Tibial nerve (tissue), 4 donors: ENCODE measurements around the gene SLX4IP. TPM values are rescaled to one million over a fixed set of nuclear protein-coding genes. Genes with fewer than 3 reads are reported as not detected.

ENCODE experiments used
- DNase-seq, 2 donors: peaks; one replicate each; pipeline ENCODE4 v3.0.0-alpha.2; 2019; ENCODE audit warnings: low spot score in 2 of 2
- H3K27ac ChIP-seq, 4 donors: fragments of 200-600 bp; sonication (generic) in 3 of 4; one replicate each; pipeline ENCODE4 v1.5.1; 2017 to 2019; ENCODE audit warnings: mild to moderate bottlenecking in 1 of 4
- H3K27me3 ChIP-seq, 2 donors: fragments of 200-600 bp; sonication (generic) in 1 of 2; one replicate each; pipeline versions ENCODE4 v1.5.1 to v1.6.0; 2017 to 2019
- H3K36me3 ChIP-seq, 3 donors: fragments of 200-600 bp; sonication (generic); one replicate each; pipeline ENCODE4 v1.5.1; 2018 to 2019
- H3K4me1 ChIP-seq, 4 donors: fragments of 200-600 bp; sonication (generic) in 3 of 4; one replicate each; pipeline ENCODE4 v1.5.1; 2017 to 2019
- H3K4me3 ChIP-seq, 4 donors: fragments of 200-600 bp; sonication (generic) in 3 of 4; one replicate each; pipeline ENCODE4 v1.5.1; 2017 to 2019; ENCODE audit warnings: mild to moderate bottlenecking in 1 of 4, moderate library complexity in 1 of 4
- H3K9me3 ChIP-seq, 4 donors: fragments of 200-600 bp; sonication (generic) in 3 of 4; one replicate each; pipeline ENCODE4 v1.5.1; 2017 to 2019
- CTCF ChIP-seq, 5 experiments: fragments of 200-600 bp in 3 of 5; fragments of 450-650 bp in 2 of 5; sonication (generic) in 3 of 5; IDR thresholded peaks; one replicate each; pipeline ENCODE4 v1.5.1; 2016 to 2019; ENCODE audit warnings: antibody characterized with exemption in 5 of 5, mild to moderate bottlenecking in 3 of 5, moderate library complexity in 2 of 5
- EP300 ChIP-seq, 2 donors: sonication (generic); formaldehyde crosslinking; IDR thresholded peaks; one replicate each; pipeline ENCODE4 v1.6.1; 2017; ENCODE audit warnings: antibody characterized with exemption in 2 of 2, mild to moderate bottlenecking in 1 of 2
- POLR2A ChIP-seq, 2 donors: fragments of 450-650 bp; IDR thresholded peaks; one replicate each; pipeline ENCODE4 v1.6.1; 2017; ENCODE audit warnings: antibody characterized with exemption in 2 of 2, mild to moderate bottlenecking in 2 of 2, moderate library complexity in 2 of 2
- WGBS, 2 donors: methylation state at CpG; one replicate each; pipeline ENCODE4 v1.1.5; 2018; 5-methylcytosine and 5-hydroxymethylcytosine counted together
- total RNA-seq, 4 donors: library from RNA; depleted of rRNA; stranded (reverse); fragments of >200 nt; gene quantifications; one replicate each; pipeline ENCODE4 v1.1.0, GENCODE V29; 2016

SLX4IP gene
- total RNA-seq, 4 donors from 2014 or later, result 3.3 to 5.7 (median 3.5) TPM

- TF ChIP-seq CTCF (IDR thresholded peaks at IDR 0.05), result no peak
- no peak for TF ChIP-seq POLR2A (IDR thresholded peaks at IDR 0.05)
- TF ChIP-seq EP300 (IDR thresholded peaks at IDR 0.05), result no peak
- Histone ChIP-seq H3K27me3 (no peaks in the 10 kb centered on the region), H3K9me3 (no peaks in the 10 kb centered on the region), H3K36me3 (peaks cover 0 to 75% (median 3%) of the 10 kb centered on the region in 3 donors), H3K4me1 (peaks cover 0 to 60% (median 20%) of the 10 kb centered on the region in 4 donors), H3K27ac (peak overlapping the region in 3 of 4 donors; percentile 4 to 58 (median 53)), H3K4me3 (no peak overlapping the region)
- 76 to 79% methylated on average over 8 of the region's 8 CpGs for WGBS, 2 donors
- DNase-seq, result no peak
These were observed 214.1 kb downstream of the SLX4IP start for GRCh38 chr20:10649080-10649796.

DNA sequence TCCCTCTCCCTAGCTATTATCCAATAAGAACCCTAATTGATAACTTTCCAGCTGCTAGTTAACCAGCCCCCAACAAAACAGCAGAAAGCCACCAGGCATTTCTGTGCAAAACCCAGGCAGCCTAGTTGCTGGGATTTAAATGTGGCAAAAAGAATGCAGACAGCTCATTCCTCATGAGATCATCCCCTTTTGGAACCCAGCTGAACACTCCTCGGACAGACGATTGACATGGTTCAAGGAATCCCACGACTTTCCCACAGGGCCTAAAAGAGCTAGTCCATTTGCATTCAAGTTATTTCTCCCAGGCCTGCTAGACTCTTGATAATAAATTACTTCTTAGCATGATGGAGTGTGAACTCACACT is 214.7 kb downstream of the SLX4IP start:
- TF ChIP-seq EP300 (IDR thresholded peaks at IDR 0.05), result no peak
- TF ChIP-seq POLR2A (IDR thresholded peaks at IDR 0.05), result no peak
- no peak for TF ChIP-seq CTCF (IDR thresholded peaks at IDR 0.05)
- H3K27me3 ChIP-seq, result no peaks in the 10 kb centered on the region
- no peak for DNase-seq
- H3K27ac ChIP-seq, result peak overlapping the region in 2 of 4 donors; percentile 53 to 58
- 38 to 42% methylated on average over 3 of the region's 3 CpGs for WGBS, 2 donors
- H3K4me3 ChIP-seq, result no peak overlapping the region
- H3K36me3 ChIP-seq, result peaks cover 0 to 69% (median 3%) of the 10 kb centered on the region in 3 donors
- peaks cover 0 to 63% (median 25%) of the 10 kb centered on the region in 4 donors for H3K4me1 ChIP-seq
- no peaks in the 10 kb centered on the region for H3K9me3 ChIP-seq

DNA sequence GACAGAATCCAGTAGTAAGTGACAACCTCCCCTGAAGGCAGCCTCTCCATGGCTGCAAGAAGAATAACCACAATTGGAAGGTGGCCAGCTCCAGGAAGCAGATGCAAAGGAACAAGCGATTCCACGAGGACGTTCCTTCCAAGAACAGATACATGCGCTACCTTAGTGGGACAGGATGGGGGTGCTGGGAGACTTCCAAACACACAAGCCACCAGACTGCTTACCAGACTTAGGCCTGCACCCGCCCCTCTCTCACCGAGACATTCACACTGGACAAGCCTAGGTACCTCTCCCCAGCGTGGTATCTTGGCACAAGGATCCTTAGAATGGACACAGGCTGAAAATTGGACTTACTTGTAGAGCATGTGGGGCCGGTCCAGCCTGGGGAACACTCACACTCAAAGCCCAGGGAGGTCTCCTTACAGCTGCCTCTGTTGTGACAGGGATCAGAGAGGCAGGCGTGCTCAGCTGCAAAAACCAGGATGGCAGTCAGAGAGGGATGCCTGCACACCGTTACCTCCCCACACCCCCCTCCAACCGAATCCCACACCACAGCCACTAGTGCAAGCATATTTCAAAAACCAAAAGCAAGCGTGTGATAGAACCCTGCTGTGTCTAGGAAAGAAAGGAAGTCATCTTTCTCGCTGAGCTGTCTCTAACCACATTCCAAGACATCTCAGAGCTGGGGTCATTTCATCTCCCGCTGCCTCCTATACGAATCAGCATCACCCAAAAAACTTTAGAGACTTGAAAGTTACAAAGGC is 216.3 kb downstream of the SLX4IP start:
- 52 to 57% methylated on average over 15 of the region's 15 CpGs for WGBS, 2 donors
- TF ChIP-seq POLR2A (IDR thresholded peaks at IDR 0.05), result no peak
- TF ChIP-seq EP300 (IDR thresholded peaks at IDR 0.05), result no peak
- no peak for TF ChIP-seq CTCF (IDR thresholded peaks at IDR 0.05)
- H3K4me1 ChIP-seq, result peaks cover 0 to 78% (median 29%) of the 10 kb centered on the region in 4 donors
- H3K4me3 ChIP-seq, result no peak overlapping the region
- H3K27ac ChIP-seq, result peak overlapping the region in 3 of 4 donors; percentile 37 to 80 (median 73)
- H3K36me3 ChIP-seq, result peaks cover 0 to 63% (median 5%) of the 10 kb centered on the region in 3 donors
- no peaks in the 10 kb centered on the region for H3K27me3 ChIP-seq
- H3K9me3 ChIP-seq, result no peaks in the 10 kb centered on the region
- peak in 1 of 2 donors; percentile 49 for DNase-seq

DNA sequence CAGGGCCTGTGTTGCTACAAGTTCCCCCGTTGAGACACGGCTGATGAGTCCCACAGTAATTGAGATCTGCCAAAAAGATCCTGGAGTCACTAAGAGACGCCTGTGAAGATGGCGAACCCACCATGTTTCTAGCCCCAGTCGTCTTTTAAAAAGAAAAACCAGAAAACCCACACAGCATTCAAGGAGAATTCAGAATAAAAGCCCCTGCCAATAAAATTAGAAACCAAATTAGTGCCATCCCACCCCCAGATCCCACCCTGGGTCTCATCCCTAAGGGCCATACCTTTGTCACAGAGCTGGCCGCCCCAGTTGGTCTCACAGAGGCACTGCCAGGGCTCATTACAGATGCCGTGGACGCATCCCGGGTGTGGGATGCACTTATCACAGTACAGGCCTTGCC is 217.1 kb downstream of the SLX4IP start:
- TF ChIP-seq CTCF (IDR thresholded peaks at IDR 0.05), result no peak
- TF ChIP-seq EP300 (IDR thresholded peaks at IDR 0.05), result no peak
- no peak for TF ChIP-seq POLR2A (IDR thresholded peaks at IDR 0.05)
- Histone ChIP-seq H3K4me3 (no peak overlapping the region), H3K27me3 (no peaks in the 10 kb centered on the region), H3K27ac (peak overlapping the region; percentile 37 to 80 (median 64)), H3K4me1 (peaks cover 0 to 80% (median 29%) of the 10 kb centered on the region in 4 donors), H3K36me3 (peaks cover 0 to 56% (median 2%) of the 10 kb centered on the region in 3 donors), H3K9me3 (no peaks in the 10 kb centered on the region)
- DNase-seq, result no peak
- WGBS, 2 donors, result 65 to 80% methylated on average over 9 of the region's 9 CpGs
